Measurements from ENCODE around the gene ZCCHC10. TPM values are rescaled to one million over a fixed set of nuclear protein-coding genes. Genes with fewer than 3 reads are reported as not detected.

The ZCCHC10 gene
- 21.6 TPM for polyA plus RNA-seq (2013)

GRCh38 chr5:133025804-133026663 is at the start of gene ZCCHC10:
ZCCHC10 (minus strand) TSS chr5:133026549; CDS start chr5:133026537, 12 bp downstream.
- peak; percentile 95 to 97 (median 97) for DNase-seq
- 0% methylated on average over 45 of the region's 53 CpGs for WGBS (ENCODE audit: insufficient coverage)
- peaks cover 0 to 9% (median 2%) of the 10 kb centered on the region in 4 experiments for H3K36me3 ChIP-seq (ENCODE audit: control insufficient read depth in 4 of 4, insufficient read depth in 4 of 4, low read length in 3 of 4)
- H3K9me3 ChIP-seq (ENCODE audit: control extremely low read depth in 1 of 5, control insufficient read depth in 4 of 5, insufficient read depth in 2 of 5, low read depth in 1 of 5, low read length in 4 of 5), result no peaks in the 10 kb centered on the region
- ChIA-PET POLR2A (interaction anchor here (0.8 to 1.9 kb wide), 2 partner anchors 58 to 63 kb away, joined by 3 to 13 read pairs; partner anchors contain the start of gene AFF4), CTCF (no interaction called here)
- peak within 1 kb of the TSS; percentile 76 to 98 (median 94) for H3K4me3 ChIP-seq (ENCODE audit: control insufficient read depth in 1 of 7, extremely low read depth in 1 of 7, insufficient read depth in 4 of 7, low read depth in 2 of 7, low read length in 6 of 7)
- peaks cover 8 to 17% (median 11%) of the 10 kb centered on the region in 4 experiments for H3K4me1 ChIP-seq (ENCODE audit: control extremely low read depth in 1 of 4, control insufficient read depth in 4 of 4, insufficient read depth in 4 of 4, low read length in 3 of 4)
- no peaks in the 10 kb centered on the region for H3K27me3 ChIP-seq (replicated peaks in 2 of 5; ENCODE audit: control insufficient read depth in 4 of 5, insufficient read depth in 5 of 5, low read length in 4 of 5)
- peak within 1 kb of the TSS; percentile 94 to 97 for H3K27ac ChIP-seq (ENCODE audit: insufficient read depth in 1 of 2, low read depth in 1 of 2, low read length in 2 of 2, poor library complexity in 1 of 2, severe bottlenecking in 2 of 2)

- H3K4me1 ChIP-seq (ENCODE audit: control extremely low read depth in 1 of 4, control insufficient read depth in 4 of 4, insufficient read depth in 4 of 4, low read length in 3 of 4), result no peaks in the 10 kb centered on the region
- POLR2A ChIA-PET, result no interaction called here
Measured at GRCh38 chr5:133075572-133076536, 49.5 kb upstream of the ZCCHC10 start.

GRCh38 chr5:133072021-133072420 is 45.7 kb upstream of the ZCCHC10 start:
- Histone ChIP-seq H3K9me3 (ENCODE audit: control extremely low read depth in 1 of 5, control insufficient read depth in 4 of 5, insufficient read depth in 2 of 5, low read depth in 1 of 5, low read length in 4 of 5) (no peaks in the 10 kb centered on the region), H3K27ac (ENCODE audit: insufficient read depth in 1 of 2, low read depth in 1 of 2, low read length in 2 of 2, poor library complexity in 1 of 2, severe bottlenecking in 2 of 2) (peak overlapping the region in 1 of 2 experiments; percentile 39), H3K27me3 (replicated peaks in 2 of 5; ENCODE audit: control insufficient read depth in 4 of 5, insufficient read depth in 5 of 5, low read length in 4 of 5) (no peaks in the 10 kb centered on the region), H3K36me3 (ENCODE audit: control insufficient read depth in 4 of 4, insufficient read depth in 4 of 4, low read length in 3 of 4) (peaks cover 16 to 74% (median 48%) of the 10 kb centered on the region in 4 experiments), H3K4me1 (ENCODE audit: control extremely low read depth in 1 of 4, control insufficient read depth in 4 of 4, insufficient read depth in 4 of 4, low read length in 3 of 4) (no peaks in the 10 kb centered on the region), H3K4me3 (ENCODE audit: control insufficient read depth in 1 of 7, extremely low read depth in 1 of 7, insufficient read depth in 4 of 7, low read depth in 2 of 7, low read length in 6 of 7) (no peak overlapping the region)
- ChIA-PET CTCF (interaction anchor here (0.6 to 1.6 kb wide), 2 partner anchors 17 to 302 kb away, joined by 3 read pairs; no protein-coding TSS in a partner anchor), POLR2A (interaction anchor here (0.7 kb wide), 1 partner anchor 54 kb away, joined by 4 read pairs; no protein-coding TSS in a partner anchor)
- WGBS (ENCODE audit: insufficient coverage), result 100% methylated on average over 1 of the region's 4 CpGs
- no peak for DNase-seq

More at GRCh38 chr5:133075572-133076536, 49.5 kb upstream of the ZCCHC10 start:
- CTCF ChIA-PET, result no interaction called here
- DNase-seq, result no peak
- WGBS (ENCODE audit: insufficient coverage), result 71% methylated on average over 3 of the region's 7 CpGs
- Histone ChIP-seq H3K4me3 (ENCODE audit: control insufficient read depth in 1 of 7, extremely low read depth in 1 of 7, insufficient read depth in 4 of 7, low read depth in 2 of 7, low read length in 6 of 7) (no peak overlapping the region), H3K36me3 (ENCODE audit: control insufficient read depth in 4 of 4, insufficient read depth in 4 of 4, low read length in 3 of 4) (peaks cover 12 to 53% (median 31%) of the 10 kb centered on the region in 4 experiments), H3K27ac (ENCODE audit: insufficient read depth in 1 of 2, low read depth in 1 of 2, low read length in 2 of 2, poor library complexity in 1 of 2, severe bottlenecking in 2 of 2) (no peak overlapping the region), H3K27me3 (replicated peaks in 2 of 5; ENCODE audit: control insufficient read depth in 4 of 5, insufficient read depth in 5 of 5, low read length in 4 of 5) (no peaks in the 10 kb centered on the region), H3K9me3 (ENCODE audit: control extremely low read depth in 1 of 5, control insufficient read depth in 4 of 5, insufficient read depth in 2 of 5, low read depth in 1 of 5, low read length in 4 of 5) (no peaks in the 10 kb centered on the region)

GRCh38 chr5:133066045-133066444 is 39.7 kb upstream of the ZCCHC10 start:
- no peaks in the 10 kb centered on the region for H3K9me3 ChIP-seq (ENCODE audit: control extremely low read depth in 1 of 5, control insufficient read depth in 4 of 5, insufficient read depth in 2 of 5, low read depth in 1 of 5, low read length in 4 of 5)
- ChIA-PET POLR2A (no interaction called here), CTCF (no interaction called here)
- H3K4me3 ChIP-seq (ENCODE audit: control insufficient read depth in 1 of 7, extremely low read depth in 1 of 7, insufficient read depth in 4 of 7, low read depth in 2 of 7, low read length in 6 of 7), result no peak overlapping the region
- DNase-seq, result no peak
- H3K4me1 ChIP-seq (ENCODE audit: control extremely low read depth in 1 of 4, control insufficient read depth in 4 of 4, insufficient read depth in 4 of 4, low read length in 3 of 4), result peaks cover 0 to 14% (median 3%) of the 10 kb centered on the region in 4 experiments
- H3K27ac ChIP-seq (ENCODE audit: insufficient read depth in 1 of 2, low read depth in 1 of 2, low read length in 2 of 2, poor library complexity in 1 of 2, severe bottlenecking in 2 of 2), result peak overlapping the region in 1 of 2 experiments; percentile 2
- H3K27me3 ChIP-seq (replicated peaks in 2 of 5; ENCODE audit: control insufficient read depth in 4 of 5, insufficient read depth in 5 of 5, low read length in 4 of 5), result no peaks in the 10 kb centered on the region
- peaks cover 6 to 48% (median 29%) of the 10 kb centered on the region in 4 experiments for H3K36me3 ChIP-seq (ENCODE audit: control insufficient read depth in 4 of 4, insufficient read depth in 4 of 4, low read length in 3 of 4)
- 100% methylated on average over 1 of the region's 2 CpGs for WGBS (ENCODE audit: insufficient coverage)

GRCh38 chr5:133065471-133065870 is 39.1 kb upstream of the ZCCHC10 start:
- peak overlapping the region in 1 of 2 experiments; percentile 2 for H3K27ac ChIP-seq (ENCODE audit: insufficient read depth in 1 of 2, low read depth in 1 of 2, low read length in 2 of 2, poor library complexity in 1 of 2, severe bottlenecking in 2 of 2)

GRCh38 chr5:133063965-133064364 is 37.6 kb upstream of the ZCCHC10 start:
- Histone ChIP-seq H3K27me3 (replicated peaks in 2 of 5; ENCODE audit: control insufficient read depth in 4 of 5, insufficient read depth in 5 of 5, low read length in 4 of 5) (no peaks in the 10 kb centered on the region), H3K9me3 (ENCODE audit: control extremely low read depth in 1 of 5, control insufficient read depth in 4 of 5, insufficient read depth in 2 of 5, low read depth in 1 of 5, low read length in 4 of 5) (no peaks in the 10 kb centered on the region), H3K4me3 (ENCODE audit: control insufficient read depth in 1 of 7, extremely low read depth in 1 of 7, insufficient read depth in 4 of 7, low read depth in 2 of 7, low read length in 6 of 7) (no peak overlapping the region), H3K4me1 (ENCODE audit: control extremely low read depth in 1 of 4, control insufficient read depth in 4 of 4, insufficient read depth in 4 of 4, low read length in 3 of 4) (peaks cover 0 to 14% (median 3%) of the 10 kb centered on the region in 4 experiments), H3K36me3 (ENCODE audit: control insufficient read depth in 4 of 4, insufficient read depth in 4 of 4, low read length in 3 of 4) (peaks cover 4 to 34% (median 14%) of the 10 kb centered on the region in 4 experiments), H3K27ac (ENCODE audit: insufficient read depth in 1 of 2, low read depth in 1 of 2, low read length in 2 of 2, poor library complexity in 1 of 2, severe bottlenecking in 2 of 2) (no peak overlapping the region)
- CTCF ChIA-PET, result interaction anchor here (1.1 kb wide), 1 partner anchor 15 kb away, joined by 3 read pairs; no protein-coding TSS in a partner anchor
- POLR2A ChIA-PET, result no interaction called here
- DNase-seq, result no peak
- WGBS (ENCODE audit: insufficient coverage), result 79% methylated on average over 7 of the region's 10 CpGs

More at GRCh38 chr5:133065471-133065870, 39.1 kb upstream of the ZCCHC10 start:
- Histone ChIP-seq H3K4me1 (ENCODE audit: control extremely low read depth in 1 of 4, control insufficient read depth in 4 of 4, insufficient read depth in 4 of 4, low read length in 3 of 4) (peaks cover 0 to 14% (median 3%) of the 10 kb centered on the region in 4 experiments), H3K9me3 (ENCODE audit: control extremely low read depth in 1 of 5, control insufficient read depth in 4 of 5, insufficient read depth in 2 of 5, low read depth in 1 of 5, low read length in 4 of 5) (no peaks in the 10 kb centered on the region), H3K36me3 (ENCODE audit: control insufficient read depth in 4 of 4, insufficient read depth in 4 of 4, low read length in 3 of 4) (peaks cover 6 to 45% (median 24%) of the 10 kb centered on the region in 4 experiments), H3K4me3 (ENCODE audit: control insufficient read depth in 1 of 7, extremely low read depth in 1 of 7, insufficient read depth in 4 of 7, low read depth in 2 of 7, low read length in 6 of 7) (no peak overlapping the region), H3K27me3 (replicated peaks in 2 of 5; ENCODE audit: control insufficient read depth in 4 of 5, insufficient read depth in 5 of 5, low read length in 4 of 5) (no peaks in the 10 kb centered on the region)
- 100% methylated on average over 1 of the region's 1 CpG for WGBS (ENCODE audit: insufficient coverage)
- no peak for DNase-seq
- POLR2A ChIA-PET, result no interaction called here
- CTCF ChIA-PET, result no interaction called here

Measured in common myeloid progenitor, CD34-positive (primary cell).